Activated naive CD8-positive, alpha-beta T cell (primary cell): ENCODE results near the gene COPG2.
"Not testable (repeated sequence)": the region's sequence is repeated elsewhere in the genome, so short reads cannot be mapped to it uniquely, and the experiment has no call there.

Experiments used
- H3K27ac Mint-ChIP-seq: one replicate; pipeline ENCODE4 v1.8.0; 2021; ENCODE audit warnings: mixed read lengths
- H3K27me3 Mint-ChIP-seq: one replicate; pipeline ENCODE4 v1.8.0; 2021; ENCODE audit warnings: mixed read lengths
- H3K36me3 Mint-ChIP-seq: one replicate; pipeline ENCODE4 v1.8.0; 2021; ENCODE audit warnings: mixed read lengths
- H3K4me1 Mint-ChIP-seq: one replicate; pipeline ENCODE4 v1.8.0; 2021; ENCODE audit warnings: low read depth, mixed read lengths
- H3K4me3 Mint-ChIP-seq: one replicate; pipeline ENCODE4 v1.8.0; 2021; ENCODE audit warnings: mild to moderate bottlenecking, mixed read lengths
- H3K9me3 Mint-ChIP-seq: one replicate; pipeline ENCODE4 v1.8.0; 2021; ENCODE audit warnings: low read depth, mixed read lengths

Gene COPG2

GRCh38 chr7:130627775-130628174 lies 40.8 kb downstream of the COPG2 start:
- no peaks in the 10 kb centered on the region for H3K4me1 Mint-ChIP-seq
- H3K9me3 Mint-ChIP-seq = peaks cover 34% of the 10 kb centered on the region
- peaks cover 31% of the 10 kb centered on the region for H3K36me3 Mint-ChIP-seq
- no peak overlapping the region for H3K4me3 Mint-ChIP-seq
- no peak overlapping the region for H3K27ac Mint-ChIP-seq
- H3K27me3 Mint-ChIP-seq = no peaks in the 10 kb centered on the region

- Mint-ChIP-seq H3K4me1 (no peaks in the 10 kb centered on the region), H3K27me3 (no peaks in the 10 kb centered on the region), H3K27ac (no peak overlapping the region), H3K36me3 (peaks cover 17% of the 10 kb centered on the region), H3K9me3 (peaks cover 12% of the 10 kb centered on the region), H3K4me3 (no peak overlapping the region)
Measured at GRCh38 chr7:130622866-130623265, 45.7 kb downstream of the COPG2 start.

GRCh38 chr7:130615583-130615982 lies 53.0 kb downstream of the COPG2 start:
- H3K36me3 Mint-ChIP-seq = peaks cover 34% of the 10 kb centered on the region

GRCh38 chr7:130614449-130614848 lies 54.1 kb downstream of the COPG2 start:
- H3K4me3 Mint-ChIP-seq = no peak overlapping the region
- peaks cover 41% of the 10 kb centered on the region for H3K36me3 Mint-ChIP-seq
- H3K27me3 Mint-ChIP-seq = no peaks in the 10 kb centered on the region
- no peaks in the 10 kb centered on the region for H3K4me1 Mint-ChIP-seq
- no peak overlapping the region for H3K27ac Mint-ChIP-seq
- no peaks in the 10 kb centered on the region for H3K9me3 Mint-ChIP-seq

More at GRCh38 chr7:130615583-130615982, 53.0 kb downstream of the COPG2 start:
- Mint-ChIP-seq H3K27ac (no peak overlapping the region), H3K9me3 (no peaks in the 10 kb centered on the region), H3K27me3 (no peaks in the 10 kb centered on the region), H3K4me1 (no peaks in the 10 kb centered on the region), H3K4me3 (no peak overlapping the region)

- Mint-ChIP-seq H3K27ac (no peak overlapping the region), H3K9me3 (no peaks in the 10 kb centered on the region), H3K4me3 (no peak overlapping the region), H3K27me3 (no peaks in the 10 kb centered on the region), H3K4me1 (no peaks in the 10 kb centered on the region), H3K36me3 (peaks cover 55% of the 10 kb centered on the region)
Measured at GRCh38 chr7:130611218-130611617, 57.3 kb downstream of the COPG2 start.

- H3K27me3 Mint-ChIP-seq, H3K27ac Mint-ChIP-seq, H3K4me3 Mint-ChIP-seq, H3K9me3 Mint-ChIP-seq, H3K4me1 Mint-ChIP-seq: not testable (repeated sequence)
- peaks cover 58% of the 10 kb centered on the region for H3K36me3 Mint-ChIP-seq
Measured at GRCh38 chr7:130607066-130607465, 61.5 kb downstream of the COPG2 start.

- Mint-ChIP-seq H3K4me1 (no peaks in the 10 kb centered on the region), H3K4me3 (no peak overlapping the region), H3K9me3 (no peaks in the 10 kb centered on the region), H3K27ac (no peak overlapping the region), H3K36me3 (peaks cover 55% of the 10 kb centered on the region), H3K27me3 (no peaks in the 10 kb centered on the region)
Measured at GRCh38 chr7:130606161-130606560, 62.4 kb downstream of the COPG2 start.

GRCh38 chr7:130598056-130598455 lies 70.5 kb downstream of the COPG2 start:
- no peak overlapping the region for H3K27ac Mint-ChIP-seq
- no peaks in the 10 kb centered on the region for H3K27me3 Mint-ChIP-seq
- H3K9me3 Mint-ChIP-seq = no peaks in the 10 kb centered on the region
- no peak overlapping the region for H3K4me3 Mint-ChIP-seq
- peaks cover 9% of the 10 kb centered on the region for H3K36me3 Mint-ChIP-seq
- H3K4me1 Mint-ChIP-seq = no peaks in the 10 kb centered on the region

- H3K27ac Mint-ChIP-seq = no peak overlapping the region
- no peaks in the 10 kb centered on the region for H3K9me3 Mint-ChIP-seq
- no peaks in the 10 kb centered on the region for H3K4me1 Mint-ChIP-seq
- peaks cover 5% of the 10 kb centered on the region for H3K36me3 Mint-ChIP-seq
- H3K4me3 Mint-ChIP-seq = no peak overlapping the region
- no peaks in the 10 kb centered on the region for H3K27me3 Mint-ChIP-seq
Measured at GRCh38 chr7:130595986-130596385, 72.6 kb downstream of the COPG2 start.

GRCh38 chr7:130593033-130593432 lies 75.5 kb downstream of the COPG2 start:
- no peaks in the 10 kb centered on the region for H3K27me3 Mint-ChIP-seq
- H3K4me1 Mint-ChIP-seq = no peaks in the 10 kb centered on the region

GRCh38 chr7:130591464-130591863 lies 77.1 kb downstream of the COPG2 start:
- H3K4me3 Mint-ChIP-seq, H3K36me3 Mint-ChIP-seq, H3K27ac Mint-ChIP-seq, H3K27me3 Mint-ChIP-seq, H3K9me3 Mint-ChIP-seq, H3K4me1 Mint-ChIP-seq: not testable (repeated sequence)

More at GRCh38 chr7:130593033-130593432, 75.5 kb downstream of the COPG2 start:
- peaks cover 4% of the 10 kb centered on the region for H3K36me3 Mint-ChIP-seq
- no peak overlapping the region for H3K4me3 Mint-ChIP-seq
- H3K9me3 Mint-ChIP-seq = no peaks in the 10 kb centered on the region
- no peak overlapping the region for H3K27ac Mint-ChIP-seq

GRCh38 chr7:130585932-130586331 lies 82.6 kb downstream of the COPG2 start:
- not testable (repeated sequence) for H3K27me3 Mint-ChIP-seq, H3K4me3 Mint-ChIP-seq, H3K4me1 Mint-ChIP-seq, H3K27ac Mint-ChIP-seq
- peaks cover 12% of the 10 kb centered on the region for H3K9me3 Mint-ChIP-seq
- peaks cover 12% of the 10 kb centered on the region for H3K36me3 Mint-ChIP-seq

GRCh38 chr7:130575110-130575509 lies 93.4 kb downstream of the COPG2 start:
- H3K4me3 Mint-ChIP-seq, H3K4me1 Mint-ChIP-seq, H3K27me3 Mint-ChIP-seq, H3K27ac Mint-ChIP-seq: not testable (repeated sequence)
- Mint-ChIP-seq H3K9me3 (peaks cover 13% of the 10 kb centered on the region), H3K36me3 (peaks cover 15% of the 10 kb centered on the region)

GRCh38 chr7:130570144-130570543 lies 98.4 kb downstream of the COPG2 start:
- peaks cover 19% of the 10 kb centered on the region for H3K9me3 Mint-ChIP-seq
- not testable (repeated sequence) for H3K4me3 Mint-ChIP-seq, H3K27me3 Mint-ChIP-seq, H3K27ac Mint-ChIP-seq, H3K4me1 Mint-ChIP-seq
- H3K36me3 Mint-ChIP-seq = peaks cover 23% of the 10 kb centered on the region

GRCh38 chr7:130566898-130567280 lies 101.7 kb downstream of the COPG2 start:
- H3K4me3 Mint-ChIP-seq = no peak overlapping the region
- no peak overlapping the region for H3K27ac Mint-ChIP-seq
- H3K4me1 Mint-ChIP-seq = no peaks in the 10 kb centered on the region
- H3K9me3 Mint-ChIP-seq = peaks cover 19% of the 10 kb centered on the region
- H3K36me3 Mint-ChIP-seq = peaks cover 23% of the 10 kb centered on the region
- no peaks in the 10 kb centered on the region for H3K27me3 Mint-ChIP-seq

- H3K36me3 Mint-ChIP-seq = peaks cover 23% of the 10 kb centered on the region
- no peak overlapping the region for H3K27ac Mint-ChIP-seq
- H3K9me3 Mint-ChIP-seq = peaks cover 15% of the 10 kb centered on the region
- no peaks in the 10 kb centered on the region for H3K27me3 Mint-ChIP-seq
- H3K4me3 Mint-ChIP-seq = no peak overlapping the region
- H3K4me1 Mint-ChIP-seq = no peaks in the 10 kb centered on the region
Measured at GRCh38 chr7:130566168-130566897, 102.2 kb downstream of the COPG2 start.
